Measurements from ENCODE around the gene JAZF1. TPM values are rescaled to one million over a fixed set of nuclear protein-coding genes. Genes with fewer than 3 reads are reported as not detected.

JAZF1 gene
- total RNA-seq, 2 donors from 2014 or later: 13.9 to 16.5 TPM

DNA sequence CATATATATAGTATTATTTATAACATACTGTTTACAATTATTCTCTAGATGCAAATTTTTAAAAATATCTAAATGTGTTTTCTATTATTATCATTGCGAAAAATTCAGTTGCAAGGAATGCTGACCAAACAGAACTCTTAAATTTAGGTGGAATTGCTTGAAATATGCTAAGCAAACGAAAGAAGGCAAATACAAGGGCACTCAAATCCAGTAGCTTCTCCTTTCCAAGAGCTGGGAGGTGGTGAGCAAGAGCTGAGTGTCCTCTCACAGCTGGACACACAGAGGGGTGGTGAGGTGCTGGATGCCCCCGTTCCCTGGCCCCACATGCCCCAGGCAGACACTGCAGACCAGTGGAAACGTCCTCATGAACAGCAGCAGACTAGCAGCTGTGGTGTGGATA is 274.6 kb downstream of the JAZF1 start:
- Histone ChIP-seq H3K4me1 (ENCODE audit: control insufficient read depth in 1 of 2, low read depth in 2 of 2) (peaks cover 0 to 8% of the 10 kb centered on the region in 2 donors), H3K27ac (no peak overlapping the region), H3K4me3 (no peak overlapping the region), H3K9me3 (no peaks in the 10 kb centered on the region), H3K36me3 (no peaks in the 10 kb centered on the region), H3K27me3 (replicated peaks; ENCODE audit: insufficient read depth) (no peaks in the 10 kb centered on the region)
- DNase-seq (ENCODE audit: low spot score) (no peak), ATAC-seq (ENCODE audit: insufficient number of reproducible peaks, low FRiP score, low read depth) (no peak)
- TF ChIP-seq, protein P1, sequence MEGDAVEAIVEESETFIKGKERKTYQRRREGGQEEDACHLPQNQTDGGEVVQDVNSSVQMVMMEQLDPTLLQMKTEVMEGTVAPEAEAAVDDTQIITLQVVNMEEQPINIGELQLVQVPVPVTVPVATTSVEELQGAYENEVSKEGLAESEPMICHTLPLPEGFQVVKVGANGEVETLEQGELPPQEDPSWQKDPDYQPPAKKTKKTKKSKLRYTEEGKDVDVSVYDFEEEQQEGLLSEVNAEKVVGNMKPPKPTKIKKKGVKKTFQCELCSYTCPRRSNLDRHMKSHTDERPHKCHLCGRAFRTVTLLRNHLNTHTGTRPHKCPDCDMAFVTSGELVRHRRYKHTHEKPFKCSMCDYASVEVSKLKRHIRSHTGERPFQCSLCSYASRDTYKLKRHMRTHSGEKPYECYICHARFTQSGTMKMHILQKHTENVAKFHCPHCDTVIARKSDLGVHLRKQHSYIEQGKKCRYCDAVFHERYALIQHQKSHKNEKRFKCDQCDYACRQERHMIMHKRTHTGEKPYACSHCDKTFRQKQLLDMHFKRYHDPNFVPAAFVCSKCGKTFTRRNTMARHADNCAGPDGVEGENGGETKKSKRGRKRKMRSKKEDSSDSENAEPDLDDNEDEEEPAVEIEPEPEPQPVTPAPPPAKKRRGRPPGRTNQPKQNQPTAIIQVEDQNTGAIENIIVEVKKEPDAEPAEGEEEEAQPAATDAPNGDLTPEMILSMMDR (IDR thresholded peaks at IDR 0.05): no peak

DNA sequence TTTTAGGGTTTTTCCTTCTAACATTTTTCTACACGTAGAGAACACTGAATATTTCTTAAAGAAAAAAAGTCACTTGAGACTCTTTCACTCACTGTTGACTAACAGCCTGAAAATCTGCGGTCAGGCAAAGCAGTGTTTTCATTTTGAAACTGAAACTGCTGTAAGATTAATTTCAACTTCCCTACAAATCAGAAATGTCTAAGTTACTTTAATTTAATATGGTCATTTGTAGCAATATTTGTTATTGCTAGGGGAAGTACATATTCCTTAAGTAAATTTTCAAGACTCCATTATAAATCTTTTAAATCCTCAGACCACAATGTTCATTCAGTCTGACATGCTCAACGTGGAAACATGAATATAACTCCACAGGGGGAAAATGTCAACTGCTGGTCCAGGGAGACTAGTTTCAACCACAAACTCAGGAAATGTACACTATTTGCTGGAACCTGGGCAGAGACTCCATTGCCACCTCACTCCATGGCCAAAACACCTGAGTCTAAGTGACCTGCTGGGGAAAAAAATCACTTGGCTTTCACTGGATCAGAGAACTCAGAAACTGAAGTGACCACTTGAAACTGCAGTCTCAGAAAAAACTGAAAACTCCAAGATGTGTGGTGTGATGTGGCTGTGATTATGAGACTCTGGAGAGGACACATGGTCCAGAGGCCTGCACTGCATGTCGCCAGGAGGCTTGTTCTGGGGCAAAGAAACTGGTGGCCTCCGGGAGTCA is 279.4 kb downstream of the JAZF1 start:
- DNase-seq (ENCODE audit: low spot score): no peak
- Histone ChIP-seq H3K27me3 (replicated peaks; ENCODE audit: insufficient read depth) (no peaks in the 10 kb centered on the region), H3K36me3 (no peaks in the 10 kb centered on the region), H3K27ac (peak overlapping the region in 1 of 2 donors; percentile 31), H3K9me3 (no peaks in the 10 kb centered on the region), H3K4me1 (ENCODE audit: control insufficient read depth in 1 of 2, low read depth in 2 of 2) (peaks cover 0 to 8% of the 10 kb centered on the region in 2 donors), H3K4me3 (peak overlapping the region; percentile 50)
- TF ChIP-seq, protein P1 (IDR thresholded peaks at IDR 0.05): no peak
- ATAC-seq (ENCODE audit: insufficient number of reproducible peaks, low FRiP score, low read depth): no peak

DNA sequence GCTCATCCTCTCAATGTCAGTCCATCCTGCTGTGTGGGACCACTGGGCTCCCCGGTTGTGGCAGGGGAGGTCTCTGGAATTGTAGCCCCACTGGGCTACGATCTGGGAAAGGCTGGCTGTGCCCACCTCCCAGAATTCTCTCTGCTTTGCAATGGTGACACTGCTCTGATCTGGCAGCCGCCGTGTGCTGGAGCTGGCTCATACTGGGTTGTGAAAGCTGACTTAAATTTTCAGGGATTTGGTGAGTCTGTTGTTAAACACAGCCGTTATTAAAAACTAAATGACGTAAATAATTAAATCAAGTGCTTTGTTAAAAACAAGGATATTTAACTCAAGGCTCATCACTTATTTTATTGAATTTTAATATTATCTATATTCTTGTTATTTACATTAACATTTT is 280.6 kb downstream of the JAZF1 start:
- H3K27ac ChIP-seq: no peak overlapping the region
- ATAC-seq (ENCODE audit: insufficient number of reproducible peaks, low FRiP score, low read depth) (no peak), DNase-seq (ENCODE audit: low spot score) (no peak)
- no peaks in the 10 kb centered on the region for H3K36me3 ChIP-seq
- no peaks in the 10 kb centered on the region for H3K27me3 ChIP-seq (replicated peaks; ENCODE audit: insufficient read depth)
- H3K9me3 ChIP-seq: no peaks in the 10 kb centered on the region
- peaks cover 0 to 8% of the 10 kb centered on the region in 2 donors for H3K4me1 ChIP-seq (ENCODE audit: control insufficient read depth in 1 of 2, low read depth in 2 of 2)
- TF ChIP-seq, protein P1 (IDR thresholded peaks at IDR 0.05): no peak
- no peak overlapping the region for H3K4me3 ChIP-seq

DNA sequence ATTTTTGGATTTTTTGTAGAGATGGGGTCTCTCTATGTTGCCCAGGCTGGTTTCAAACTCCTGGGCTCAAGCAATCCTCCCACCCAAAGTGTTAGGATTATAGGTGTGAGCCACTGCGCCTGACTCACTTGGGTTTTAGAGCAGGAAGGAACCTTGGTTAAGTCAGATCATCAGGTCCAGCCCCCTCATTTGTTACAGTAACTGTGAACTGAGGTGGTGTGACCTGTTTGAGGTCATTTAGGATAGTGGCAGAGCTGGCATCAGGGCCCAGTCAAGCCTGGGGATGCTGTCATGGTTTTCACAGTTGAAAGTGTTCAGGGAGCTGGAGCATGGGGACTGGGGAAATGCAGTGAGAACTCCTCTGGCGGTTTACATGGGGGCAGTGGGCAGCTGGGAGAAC is 281.0 kb downstream of the JAZF1 start:
- H3K4me3 ChIP-seq: no peak overlapping the region
- H3K4me1 ChIP-seq (ENCODE audit: control insufficient read depth in 1 of 2, low read depth in 2 of 2): peaks cover 0 to 8% of the 10 kb centered on the region in 2 donors
- DNase-seq (ENCODE audit: low spot score) (no peak), ATAC-seq (ENCODE audit: insufficient number of reproducible peaks, low FRiP score, low read depth) (no peak)
- H3K27me3 ChIP-seq (replicated peaks; ENCODE audit: insufficient read depth): no peaks in the 10 kb centered on the region
- H3K9me3 ChIP-seq: no peaks in the 10 kb centered on the region
- H3K27ac ChIP-seq: no peak overlapping the region
- TF ChIP-seq, protein P1 (IDR thresholded peaks at IDR 0.05): no peak
- no peaks in the 10 kb centered on the region for H3K36me3 ChIP-seq

DNA sequence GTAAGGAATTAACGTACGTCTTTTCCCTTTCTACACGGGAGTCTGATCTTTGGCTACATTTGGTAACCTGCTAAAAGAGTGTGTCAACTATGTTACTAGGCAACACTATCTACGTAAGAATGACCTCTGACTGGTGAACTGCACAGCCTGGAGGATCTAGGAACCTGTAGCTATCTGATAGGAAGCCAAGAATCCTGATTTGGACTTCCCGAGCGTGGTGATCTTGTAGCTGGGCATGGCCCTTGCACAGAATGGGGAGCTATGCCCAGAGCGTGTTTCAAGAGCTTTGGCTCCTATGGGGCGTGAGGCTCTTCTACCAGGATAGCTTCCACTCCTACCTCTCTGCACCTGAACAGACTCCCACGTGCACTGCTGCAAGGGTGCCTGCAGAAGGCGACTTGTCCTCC is 283.2 kb downstream of the JAZF1 start:
- DNase-seq (ENCODE audit: low spot score) (no peak), ATAC-seq (ENCODE audit: insufficient number of reproducible peaks, low FRiP score, low read depth) (no peak)
- H3K9me3 ChIP-seq: no peaks in the 10 kb centered on the region
- no peak overlapping the region for H3K27ac ChIP-seq
- H3K4me1 ChIP-seq (ENCODE audit: control insufficient read depth in 1 of 2, low read depth in 2 of 2): peaks cover 0 to 8% of the 10 kb centered on the region in 2 donors
- H3K36me3 ChIP-seq: no peaks in the 10 kb centered on the region
- no peaks in the 10 kb centered on the region for H3K27me3 ChIP-seq (replicated peaks; ENCODE audit: insufficient read depth)
- TF ChIP-seq, protein P1 (IDR thresholded peaks at IDR 0.05): no peak
- H3K4me3 ChIP-seq: no peak overlapping the region
